ENCODE data around the gene RAD51B. TPM values are rescaled to one million over a fixed set of nuclear protein-coding genes. Genes with fewer than 3 reads are reported as not detected.

The RAD51B gene
- total RNA-seq, 4 donors from 2014 or later, result 8.9 to 30.3 (median 10.4) TPM

GRCh38 chr14:68244262-68244980 is 424.8 kb downstream of the RAD51B start:
- TF ChIP-seq CTCF (IDR thresholded peaks at IDR 0.05), result no peak
- DNase-seq (ENCODE audit: low spot score) (no peak), ATAC-seq (ENCODE audit: low FRiP score) (no peak)

- no peak for TF ChIP-seq CTCF (IDR thresholded peaks at IDR 0.05)
- ATAC-seq (ENCODE audit: low FRiP score), result no peak
- no peak for DNase-seq (ENCODE audit: low spot score)
Measured at GRCh38 chr14:68245146-68246073, 425.8 kb downstream of the RAD51B start.

GRCh38 chr14:68246074-68246785 is 426.7 kb downstream of the RAD51B start:
- no peak for DNase-seq (ENCODE audit: low spot score)
- ATAC-seq (ENCODE audit: low FRiP score), result no peak
- no peak for TF ChIP-seq CTCF (IDR thresholded peaks at IDR 0.05)

GRCh38 chr14:68246786-68247105 is 427.2 kb downstream of the RAD51B start:
- ATAC-seq (ENCODE audit: low FRiP score), result no peak
- TF ChIP-seq CTCF (IDR thresholded peaks at IDR 0.05), result no peak
- no peak for DNase-seq (ENCODE audit: low spot score)

GRCh38 chr14:68247274-68247673 is 427.7 kb downstream of the RAD51B start:
- no peak for TF ChIP-seq CTCF (IDR thresholded peaks at IDR 0.05)
- no peak for DNase-seq (ENCODE audit: low spot score)
- no peak for ATAC-seq (ENCODE audit: low FRiP score)

- ATAC-seq (ENCODE audit: low FRiP score), result peak; percentile 16
- DNase-seq (ENCODE audit: low spot score), result no peak
- TF ChIP-seq CTCF (IDR thresholded peaks at IDR 0.05), result no peak
Measured at GRCh38 chr14:68247676-68248268, 428.2 kb downstream of the RAD51B start.

Data from omental fat pad (tissue), 4 donors.